GM13976 (cell line): ENCODE measurements around the gene CSF1.
"Not testable (repeated sequence)": the region's sequence is repeated elsewhere in the genome, so short reads cannot be mapped to it uniquely, and the experiment has no call there.

Source experiments
- DNase-seq: peaks from one replicate; pipeline ENCODE4 v3.0.0; 2012; ENCODE audit warnings: low spot score
- in situ Hi-C: fragments of 300-500 bp; cut with MboI; formaldehyde crosslinking; loops from one replicate; pipeline ENCODE4 v1.12.0; 2022; ENCODE audit warnings: low sequenced_read_pairs, mixed read lengths, inconsistent platforms; ENCODE audit not compliant: unreplicated experiment
- TF ChIP-seq, protein P1 (sequence below): IDR thresholded peaks from 2 replicates; pipeline ENCODE4 v1.5.1; 2012; ENCODE audit warnings: borderline replicate concordance, mild to moderate bottlenecking; ENCODE audit not compliant: insufficient read depth; ENCODE audit errors: extremely low read depth, missing control alignments, control extremely low read depth

Gene CSF1

DNA sequence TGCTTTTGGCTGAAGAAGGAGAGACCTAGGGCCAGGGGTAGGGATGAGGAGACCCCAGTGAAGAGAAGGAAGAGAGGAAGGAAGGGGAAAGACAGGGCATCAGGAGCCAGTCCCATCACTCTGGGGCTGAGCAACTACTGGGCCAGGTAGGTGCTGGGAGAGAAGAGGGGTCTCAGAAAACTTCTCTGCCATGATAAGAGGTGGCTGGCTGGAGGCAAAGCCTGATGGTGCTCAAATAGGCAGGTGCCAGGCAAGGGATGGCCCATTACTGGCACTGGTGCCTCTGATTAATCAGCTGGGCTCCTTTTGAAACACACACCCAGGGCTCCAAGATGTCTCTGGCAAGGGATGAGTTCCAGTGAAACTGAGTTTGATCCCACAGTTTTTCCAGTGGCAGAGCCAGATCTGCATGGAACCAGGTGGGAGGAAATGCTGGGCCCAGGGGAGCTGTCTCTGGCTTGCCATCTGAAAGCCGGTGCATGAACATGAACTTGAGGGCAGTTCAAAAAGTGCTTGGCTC is 2.8 kb downstream of the CSF1 start:
- TF ChIP-seq, protein P1, sequence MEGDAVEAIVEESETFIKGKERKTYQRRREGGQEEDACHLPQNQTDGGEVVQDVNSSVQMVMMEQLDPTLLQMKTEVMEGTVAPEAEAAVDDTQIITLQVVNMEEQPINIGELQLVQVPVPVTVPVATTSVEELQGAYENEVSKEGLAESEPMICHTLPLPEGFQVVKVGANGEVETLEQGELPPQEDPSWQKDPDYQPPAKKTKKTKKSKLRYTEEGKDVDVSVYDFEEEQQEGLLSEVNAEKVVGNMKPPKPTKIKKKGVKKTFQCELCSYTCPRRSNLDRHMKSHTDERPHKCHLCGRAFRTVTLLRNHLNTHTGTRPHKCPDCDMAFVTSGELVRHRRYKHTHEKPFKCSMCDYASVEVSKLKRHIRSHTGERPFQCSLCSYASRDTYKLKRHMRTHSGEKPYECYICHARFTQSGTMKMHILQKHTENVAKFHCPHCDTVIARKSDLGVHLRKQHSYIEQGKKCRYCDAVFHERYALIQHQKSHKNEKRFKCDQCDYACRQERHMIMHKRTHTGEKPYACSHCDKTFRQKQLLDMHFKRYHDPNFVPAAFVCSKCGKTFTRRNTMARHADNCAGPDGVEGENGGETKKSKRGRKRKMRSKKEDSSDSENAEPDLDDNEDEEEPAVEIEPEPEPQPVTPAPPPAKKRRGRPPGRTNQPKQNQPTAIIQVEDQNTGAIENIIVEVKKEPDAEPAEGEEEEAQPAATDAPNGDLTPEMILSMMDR, result no peak
- DNase-seq, result no peak
- in situ Hi-C loops, result no loop called here

DNA sequence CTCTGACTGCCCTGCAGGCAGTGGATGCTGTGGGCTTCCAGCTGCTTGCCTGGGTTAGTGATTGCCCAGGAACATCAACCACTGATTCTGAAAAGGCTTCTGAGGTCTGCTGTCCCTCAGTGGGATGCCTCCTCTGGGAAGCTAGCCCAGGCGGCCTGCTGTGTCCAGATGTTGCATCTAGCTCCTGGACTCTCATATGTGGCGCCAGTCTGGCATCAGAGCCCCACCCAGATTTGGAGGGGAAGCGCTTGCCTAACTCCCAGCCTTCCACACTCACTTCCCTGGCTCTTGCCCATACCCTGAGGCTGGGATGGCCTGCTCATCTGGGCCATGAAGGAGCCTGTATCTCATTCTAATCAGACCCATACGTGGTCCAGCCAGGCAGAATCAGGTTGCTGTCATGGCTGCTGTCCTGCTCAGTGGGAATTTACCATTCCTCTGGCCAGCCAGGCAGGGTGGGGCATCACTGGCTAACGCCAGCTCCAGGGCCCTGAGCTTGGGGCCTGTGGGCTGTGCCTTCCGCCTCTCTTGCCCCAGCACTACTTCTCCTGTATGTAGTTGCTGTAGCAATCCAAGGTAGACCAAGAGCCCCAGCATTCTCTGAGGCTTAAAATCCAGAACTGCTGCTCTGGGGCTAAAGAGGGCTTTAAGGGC is 4.1 kb downstream of the CSF1 start:
- in situ Hi-C loops, result no loop called here
- DNase-seq, result no peak
- TF ChIP-seq, protein P1, result no peak

DNA sequence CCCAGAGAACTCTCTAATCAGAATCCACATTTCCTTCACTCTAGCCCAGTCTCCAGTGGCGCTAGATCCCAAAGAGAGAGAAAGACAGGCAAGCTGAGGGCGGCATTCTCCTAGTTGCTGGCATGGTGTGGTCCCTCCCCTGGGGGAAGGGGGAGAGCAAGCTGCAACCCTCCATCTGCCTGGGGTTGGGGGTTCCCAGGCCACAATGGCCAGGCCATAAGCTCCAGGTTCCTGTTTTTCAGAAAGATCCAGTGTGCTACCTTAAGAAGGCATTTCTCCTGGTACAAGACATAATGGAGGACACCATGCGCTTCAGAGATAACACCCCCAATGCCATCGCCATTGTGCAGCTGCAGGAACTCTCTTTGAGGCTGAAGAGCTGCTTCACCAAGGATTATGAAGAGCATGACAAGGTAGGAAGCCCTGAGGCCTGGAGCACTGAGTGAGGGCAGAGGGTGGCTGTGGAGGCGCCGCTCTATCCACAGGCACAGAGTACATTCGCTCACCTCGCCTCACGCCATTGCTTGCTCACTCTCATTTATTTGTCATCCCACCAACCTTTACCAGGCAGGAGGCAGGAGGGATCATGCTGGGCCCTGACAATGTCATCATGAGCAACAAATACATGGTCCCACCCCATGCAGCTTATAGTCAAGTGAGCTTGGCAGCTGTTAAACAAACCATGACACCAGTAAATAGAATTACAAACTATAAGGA is 6.6 kb downstream of the CSF1 start:
- TF ChIP-seq, protein P1, result no peak
- no peak for DNase-seq

DNA sequence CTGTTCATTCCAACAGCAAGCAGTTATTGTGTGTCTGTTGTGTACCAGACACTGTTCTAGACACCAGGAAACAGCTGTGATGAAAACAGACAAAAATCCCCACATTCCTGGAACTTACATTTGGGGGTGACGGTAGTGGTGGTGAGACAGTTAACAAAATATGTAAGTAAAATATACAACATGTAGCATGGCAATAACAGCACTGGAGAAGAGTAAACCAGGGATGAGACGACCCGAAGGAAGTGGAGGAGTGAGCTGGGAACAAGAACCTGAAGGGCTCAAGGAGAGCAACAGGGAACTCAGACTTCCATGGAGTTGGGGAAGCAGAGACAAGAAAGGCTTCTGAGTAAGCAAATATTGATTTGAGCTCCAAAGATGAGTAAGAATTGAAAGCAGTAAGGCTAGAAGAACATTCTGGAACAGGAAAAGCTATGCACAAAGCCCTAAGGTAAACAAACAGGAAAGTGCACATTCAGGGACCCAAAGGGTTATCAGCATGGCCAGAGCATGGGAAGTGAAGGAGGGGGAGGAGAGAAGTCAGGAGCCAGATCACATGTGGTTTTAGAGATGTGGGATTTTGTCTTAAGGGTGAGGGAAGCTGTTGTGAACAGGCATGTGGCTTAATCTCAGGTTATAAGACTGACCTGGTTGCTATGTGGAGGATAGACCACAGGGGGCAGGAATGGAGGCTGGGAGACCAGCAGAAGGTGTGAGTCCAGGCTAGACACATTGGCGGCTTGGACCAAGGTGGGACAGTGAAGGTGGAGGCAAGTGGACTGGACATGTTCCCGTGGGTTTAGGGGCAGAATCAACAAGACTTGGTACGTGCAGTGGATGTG is 7.3 kb downstream of the CSF1 start:
- in situ Hi-C loops, result no loop called here
- no peak for DNase-seq
- TF ChIP-seq, protein P1, result no peak

More for the DNA sequence above, 6.6 kb downstream of the CSF1 start:
- in situ Hi-C loops, result no loop called here

DNA sequence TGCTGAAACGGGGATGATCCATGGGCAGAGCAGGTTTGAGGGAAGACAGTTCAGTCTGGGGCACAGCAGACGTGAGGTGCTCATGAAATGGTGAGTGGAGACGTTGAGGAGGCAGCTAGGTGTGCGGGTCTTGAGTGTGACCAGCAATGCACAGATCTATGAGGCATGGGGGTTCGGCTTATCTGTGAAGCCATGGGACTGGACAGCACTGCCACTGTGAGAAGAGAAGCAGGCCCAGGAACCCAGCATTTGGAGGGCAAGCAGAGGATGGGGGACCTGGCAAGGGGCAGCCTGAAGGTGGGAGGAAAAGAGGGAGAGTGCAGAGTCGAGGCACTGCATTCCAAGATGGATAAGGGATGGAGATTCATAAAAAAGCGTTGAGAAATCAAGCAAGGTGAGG is 8.0 kb downstream of the CSF1 start:
- TF ChIP-seq, protein P1, result no peak
- DNase-seq, result no peak
- in situ Hi-C loops, result no loop called here

DNA sequence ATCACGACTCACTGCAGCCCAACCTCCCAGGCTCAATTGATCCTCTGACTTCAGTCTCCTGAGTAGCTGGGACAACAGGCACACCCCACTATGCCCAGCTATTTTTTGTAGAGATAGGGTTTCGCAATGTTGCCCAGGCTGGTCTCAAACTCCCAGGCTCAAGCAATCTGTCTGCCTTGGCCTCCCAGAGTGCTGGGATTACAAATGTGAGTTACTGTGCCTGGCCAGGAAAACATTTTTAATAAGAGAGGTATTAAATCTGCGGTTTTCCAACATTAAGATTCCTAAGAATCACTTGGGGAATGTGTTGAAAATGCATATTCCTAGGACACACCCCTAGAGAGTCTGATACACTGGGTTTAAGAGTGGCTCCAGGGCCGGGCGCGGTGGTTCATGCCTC is 8.7 kb downstream of the CSF1 start:
- in situ Hi-C loops, result no loop called here
- TF ChIP-seq, protein P1, result no peak
- no peak for DNase-seq

GRCh38 chr1:109920391-109920790 is 9.7 kb downstream of the CSF1 start:
- DNase-seq, in situ Hi-C loops: not testable (repeated sequence)
